Measurements from ENCODE around the gene ATP8B1. TPM values are rescaled to one million over a fixed set of nuclear protein-coding genes. Genes with fewer than 3 reads are reported as not detected.

Gene ATP8B1
- total RNA-seq, 1 experiment from 2014 or later, result 1.4 TPM

DNA sequence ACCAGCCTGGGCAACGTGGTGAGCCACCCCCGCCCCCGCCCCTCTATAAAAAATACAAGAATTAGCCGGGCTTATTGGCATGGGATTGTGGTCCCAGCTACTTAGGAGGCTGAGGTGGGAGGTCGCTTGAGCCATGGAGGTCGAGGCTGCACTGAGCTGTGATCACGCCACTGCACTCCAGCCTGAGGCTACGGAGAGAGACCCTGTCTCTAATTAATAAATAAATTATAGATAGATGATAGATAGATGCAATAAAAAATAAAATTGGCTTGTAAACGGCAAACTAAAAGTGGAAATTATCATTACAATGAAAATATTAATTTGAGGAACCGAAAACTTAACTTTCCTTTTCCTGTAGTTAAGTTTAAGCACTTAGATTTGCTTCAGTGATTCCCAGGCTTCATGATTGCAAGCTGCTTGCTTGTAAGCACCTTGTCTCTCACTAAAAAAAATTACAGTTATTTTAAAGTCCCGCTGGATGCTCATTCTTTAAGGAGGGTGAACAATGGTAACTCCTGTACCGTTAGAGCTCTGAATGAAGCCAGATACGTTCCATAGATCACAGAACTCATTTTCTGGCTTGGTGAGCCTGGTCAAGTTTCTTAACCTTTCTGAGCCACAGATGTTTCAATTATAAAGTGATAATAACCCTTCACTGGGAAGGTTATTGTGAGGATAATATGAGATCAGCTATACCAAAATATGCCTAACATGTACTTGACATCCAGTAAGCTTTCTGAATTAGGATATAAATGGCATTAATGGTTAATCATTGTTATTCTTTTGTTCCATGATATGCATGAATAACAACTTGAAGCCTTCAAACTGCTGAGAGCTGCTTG lies 172.1 kb downstream of the ATP8B1 start:
- no peak for TF ChIP-seq CTCF (IDR thresholded peaks at IDR 0.05; ENCODE audit: unreplicated experiment)
- Mint-ChIP-seq H3K4me3 (ENCODE audit: unreplicated experiment) (peak overlapping the region; percentile 84), H3K27me3 (ENCODE audit: insufficient read depth, unreplicated experiment) (no peaks in the 10 kb centered on the region), H3K27ac (ENCODE audit: low read depth, unreplicated experiment) (peak overlapping the region; percentile 97), H3K9me3 (ENCODE audit: unreplicated experiment) (no peaks in the 10 kb centered on the region), H3K36me3 (ENCODE audit: insufficient read depth, unreplicated experiment) (no peaks in the 10 kb centered on the region), H3K4me1 (ENCODE audit: insufficient read depth, unreplicated experiment) (peaks cover 6% of the 10 kb centered on the region)
- intact Hi-C loops (cut with micrococcal nuclease), result loop anchor here (1.0 to 5.0 kb wide), 6 partner anchors 182 to 491 kb away; no protein-coding TSS in a partner anchor
- ChIA-PET CTCF (interaction anchor here (0.6 to 2.6 kb wide), 18 partner anchors 15 to 517 kb away, joined by 3 to 16 read pairs (median 4); no protein-coding TSS in a partner anchor), POLR2A (interaction anchor here (0.6 to 2.7 kb wide), 19 partner anchors 9 to 891 kb away, joined by 3 to 17 read pairs (median 3); partner anchors contain the start of gene NARS1)
- no TSS peak for BruUV-seq (replicated peaks)
- DNase-seq (ENCODE audit: unreplicated experiment), result no peak

- Mint-ChIP-seq H3K4me3 (ENCODE audit: unreplicated experiment) (peak overlapping the region; percentile 84), H3K4me1 (ENCODE audit: insufficient read depth, unreplicated experiment) (peaks cover 6% of the 10 kb centered on the region), H3K9me3 (ENCODE audit: unreplicated experiment) (no peaks in the 10 kb centered on the region), H3K27me3 (ENCODE audit: insufficient read depth, unreplicated experiment) (no peaks in the 10 kb centered on the region), H3K36me3 (ENCODE audit: insufficient read depth, unreplicated experiment) (no peaks in the 10 kb centered on the region), H3K27ac (ENCODE audit: low read depth, unreplicated experiment) (peak overlapping the region; percentile 97)
- intact Hi-C loops (cut with micrococcal nuclease), result loop anchor here (1.0 to 5.0 kb wide), 6 partner anchors 183 to 492 kb away; no protein-coding TSS in a partner anchor
- ChIA-PET POLR2A (interaction anchor here (0.6 to 2.7 kb wide), 18 partner anchors 8 to 891 kb away, joined by 3 to 17 read pairs (median 4); partner anchors contain the start of gene NARS1), CTCF (interaction anchor here (0.6 to 2.6 kb wide), 25 partner anchors 9 to 719 kb away, joined by 3 to 16 read pairs (median 3); no protein-coding TSS in a partner anchor)
- BruUV-seq (replicated peaks), result TSS peak; percentile 84
- DNase-seq (ENCODE audit: unreplicated experiment), result peak; percentile 97
- TF ChIP-seq CTCF (IDR thresholded peaks at IDR 0.05; ENCODE audit: unreplicated experiment), result peak; percentile 76
Observed at GRCh38 chr18:57630002-57630753, 172.9 kb downstream of the ATP8B1 start.

- no peak for TF ChIP-seq CTCF (IDR thresholded peaks at IDR 0.05; ENCODE audit: unreplicated experiment)
- BruUV-seq (replicated peaks), result TSS peak; percentile 89
- Mint-ChIP-seq H3K4me1 (ENCODE audit: insufficient read depth, unreplicated experiment) (peaks cover 6% of the 10 kb centered on the region), H3K4me3 (ENCODE audit: unreplicated experiment) (peak overlapping the region; percentile 84), H3K27ac (ENCODE audit: low read depth, unreplicated experiment) (peak overlapping the region; percentile 97), H3K36me3 (ENCODE audit: insufficient read depth, unreplicated experiment) (no peaks in the 10 kb centered on the region), H3K27me3 (ENCODE audit: insufficient read depth, unreplicated experiment) (no peaks in the 10 kb centered on the region), H3K9me3 (ENCODE audit: unreplicated experiment) (no peaks in the 10 kb centered on the region)
- DNase-seq (ENCODE audit: unreplicated experiment), result no peak
- ChIA-PET CTCF (interaction anchor here (0.5 to 2.6 kb wide), 13 partner anchors 9 to 720 kb away, joined by 3 to 16 read pairs (median 3); no protein-coding TSS in a partner anchor), POLR2A (interaction anchor here (0.7 to 2.7 kb wide), 7 partner anchors 7 to 592 kb away, joined by 3 to 17 read pairs (median 4); partner anchors contain the start of gene NARS1)
- intact Hi-C loops (cut with micrococcal nuclease), result no loop called here
Observed at GRCh38 chr18:57629422-57629821, 173.7 kb downstream of the ATP8B1 start.

GRCh38 chr18:57627488-57627887 lies 175.6 kb downstream of the ATP8B1 start:
- POLR2A ChIA-PET, result no interaction called here
- H3K4me1 Mint-ChIP-seq (ENCODE audit: insufficient read depth, unreplicated experiment), result peaks cover 6% of the 10 kb centered on the region
- no TSS peak for BruUV-seq (replicated peaks)

More at GRCh38 chr18:57627488-57627887, 175.6 kb downstream of the ATP8B1 start:
- TF ChIP-seq CTCF (IDR thresholded peaks at IDR 0.05; ENCODE audit: unreplicated experiment), result no peak
- Mint-ChIP-seq H3K4me3 (ENCODE audit: unreplicated experiment) (no peak overlapping the region), H3K9me3 (ENCODE audit: unreplicated experiment) (no peaks in the 10 kb centered on the region), H3K27me3 (ENCODE audit: insufficient read depth, unreplicated experiment) (no peaks in the 10 kb centered on the region), H3K36me3 (ENCODE audit: insufficient read depth, unreplicated experiment) (no peaks in the 10 kb centered on the region), H3K27ac (ENCODE audit: low read depth, unreplicated experiment) (no peak overlapping the region)
- CTCF ChIA-PET, result no interaction called here
- intact Hi-C loops (cut with micrococcal nuclease), result no loop called here
- DNase-seq (ENCODE audit: unreplicated experiment), result no peak
